HCT116 (cell line): ENCODE measurements around the gene ALPP.
"Not testable (repeated sequence)": the region's sequence is repeated elsewhere in the genome, so short reads cannot be mapped to it uniquely, and the experiment has no call there.

Source experiments
- JUND ChIP-seq: IDR thresholded peaks from 2 replicates; pipeline ENCODE4 v1.6.1; 2012
- POLR2A ChIP-seq: IDR thresholded peaks from 2 replicates; pipeline ENCODE4 v1.7.0; 2011; ENCODE audit warnings: borderline replicate concordance; ENCODE audit not compliant: insufficient read depth, insufficient read length; ENCODE audit errors: extremely low read depth
- YY1 ChIP-seq: IDR thresholded peaks from 2 replicates; pipeline ENCODE4 v1.6.1; 2011; ENCODE audit warnings: low read length, low read depth, moderate library complexity, mild to moderate bottlenecking; ENCODE audit not compliant: insufficient replicate concordance; ENCODE audit errors: extremely low read depth

DNA sequence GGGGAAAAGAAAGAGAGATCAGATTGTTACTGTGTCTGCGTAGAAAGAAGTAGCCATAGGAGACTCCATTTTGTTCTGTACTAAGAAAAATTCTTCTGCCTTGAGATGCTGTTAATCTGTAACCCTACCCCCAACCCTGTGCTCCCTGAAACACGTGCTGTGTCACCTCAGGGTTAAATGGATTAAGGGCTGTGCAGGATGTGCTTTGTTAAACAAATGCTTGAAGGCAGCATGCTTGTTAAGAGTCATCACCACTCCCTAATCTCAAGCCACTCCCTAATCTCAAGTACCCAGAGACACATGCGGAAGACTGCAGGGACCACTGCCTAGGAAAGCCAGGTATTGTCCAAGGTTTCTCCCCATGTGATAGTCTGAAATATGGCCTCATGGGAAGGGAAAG lies 44.4 kb downstream of the ALPP start:
- not testable (repeated sequence) for TF ChIP-seq JUND, YY1, POLR2A
